Epithelial cell of esophagus (primary cell): ENCODE measurements around the gene ZSWIM5.
"Not testable (repeated sequence)": the region's sequence is repeated elsewhere in the genome, so short reads cannot be mapped to it uniquely, and the experiment has no call there.

ENCODE experiments used
- DNase-seq: peaks from one replicate; pipeline ENCODE4 v3.0.0; 2010; ENCODE audit warnings: low read depth
- H3K4me3 ChIP-seq: 2 replicates; pipeline ENCODE4 v1.5.1; 2011; ENCODE audit warnings: mild to moderate bottlenecking, low read length, control low read depth
- TF ChIP-seq, protein P1 (sequence below): IDR thresholded peaks from 2 replicates; pipeline ENCODE4 v1.5.1; 2011; ENCODE audit warnings: low read depth, mild to moderate bottlenecking, low read length, control low read depth, inconsistent platforms; ENCODE audit not compliant: insufficient read depth; ENCODE audit errors: missing control alignments

Gene ZSWIM5

DNA sequence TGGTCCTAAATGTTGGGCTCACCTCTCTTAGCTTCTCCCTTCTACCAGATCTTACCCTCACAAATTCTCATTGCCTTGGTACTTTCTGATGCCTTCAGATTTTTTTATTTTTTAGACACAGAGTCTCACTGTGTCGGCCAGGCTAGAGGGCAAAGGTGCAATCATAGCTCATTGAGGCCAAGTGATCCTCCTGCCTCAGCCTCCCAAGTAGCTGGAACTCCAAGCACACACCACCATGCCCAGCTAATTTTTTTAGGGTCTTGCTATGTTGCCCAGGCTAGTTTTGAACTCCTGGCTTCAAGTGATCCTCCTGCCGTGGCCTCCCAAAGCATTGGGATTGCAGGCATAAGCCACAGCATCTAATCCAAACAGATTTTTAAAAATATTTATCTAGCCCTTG, 69.4 kb downstream of the ZSWIM5 start:
- no peak overlapping the region for H3K4me3 ChIP-seq
- TF ChIP-seq, protein P1, sequence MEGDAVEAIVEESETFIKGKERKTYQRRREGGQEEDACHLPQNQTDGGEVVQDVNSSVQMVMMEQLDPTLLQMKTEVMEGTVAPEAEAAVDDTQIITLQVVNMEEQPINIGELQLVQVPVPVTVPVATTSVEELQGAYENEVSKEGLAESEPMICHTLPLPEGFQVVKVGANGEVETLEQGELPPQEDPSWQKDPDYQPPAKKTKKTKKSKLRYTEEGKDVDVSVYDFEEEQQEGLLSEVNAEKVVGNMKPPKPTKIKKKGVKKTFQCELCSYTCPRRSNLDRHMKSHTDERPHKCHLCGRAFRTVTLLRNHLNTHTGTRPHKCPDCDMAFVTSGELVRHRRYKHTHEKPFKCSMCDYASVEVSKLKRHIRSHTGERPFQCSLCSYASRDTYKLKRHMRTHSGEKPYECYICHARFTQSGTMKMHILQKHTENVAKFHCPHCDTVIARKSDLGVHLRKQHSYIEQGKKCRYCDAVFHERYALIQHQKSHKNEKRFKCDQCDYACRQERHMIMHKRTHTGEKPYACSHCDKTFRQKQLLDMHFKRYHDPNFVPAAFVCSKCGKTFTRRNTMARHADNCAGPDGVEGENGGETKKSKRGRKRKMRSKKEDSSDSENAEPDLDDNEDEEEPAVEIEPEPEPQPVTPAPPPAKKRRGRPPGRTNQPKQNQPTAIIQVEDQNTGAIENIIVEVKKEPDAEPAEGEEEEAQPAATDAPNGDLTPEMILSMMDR: no peak
- no peak for DNase-seq

DNA sequence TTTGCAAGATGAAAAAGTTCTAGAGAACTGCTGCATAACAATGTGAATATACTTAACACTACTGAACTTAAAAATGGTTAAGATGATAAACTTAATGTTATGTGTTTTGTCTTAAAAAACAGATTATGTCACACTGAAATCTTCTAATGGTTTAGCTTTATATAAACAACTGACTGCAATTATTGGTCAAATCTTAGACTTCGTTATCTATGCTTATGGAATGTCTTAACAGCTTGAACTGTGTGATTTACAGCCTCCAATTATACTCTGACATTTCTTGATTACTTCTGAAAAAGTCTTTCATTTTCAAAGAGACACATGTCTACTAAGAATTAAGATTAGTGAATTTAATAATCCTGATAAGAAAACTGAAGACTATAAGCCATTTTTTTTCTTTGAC, 71.1 kb downstream of the ZSWIM5 start:
- TF ChIP-seq, protein P1: no peak
- no peak overlapping the region for H3K4me3 ChIP-seq
- DNase-seq: no peak

DNA sequence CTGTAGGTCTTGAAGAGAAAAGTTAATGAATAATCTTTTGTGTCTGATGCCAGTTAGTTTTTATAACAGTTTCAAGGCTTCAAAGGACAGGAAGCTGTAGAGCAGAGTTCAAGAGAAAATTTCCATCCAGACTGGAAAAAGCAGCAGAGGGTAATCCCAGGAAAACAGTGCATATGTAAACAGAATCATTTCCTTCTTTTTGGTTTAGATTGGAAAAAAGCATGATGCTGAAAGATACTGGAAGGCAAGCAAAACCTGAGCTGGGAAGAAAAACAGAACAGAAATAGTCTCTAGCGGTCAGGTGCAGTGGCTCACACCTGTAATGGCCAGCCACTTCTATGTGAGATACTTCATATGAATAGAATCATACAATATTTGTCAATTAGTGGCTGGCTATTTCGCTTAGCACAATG, 71.9 kb downstream of the ZSWIM5 start:
- no peak for DNase-seq
- TF ChIP-seq, protein P1: no peak
- no peak overlapping the region for H3K4me3 ChIP-seq

DNA sequence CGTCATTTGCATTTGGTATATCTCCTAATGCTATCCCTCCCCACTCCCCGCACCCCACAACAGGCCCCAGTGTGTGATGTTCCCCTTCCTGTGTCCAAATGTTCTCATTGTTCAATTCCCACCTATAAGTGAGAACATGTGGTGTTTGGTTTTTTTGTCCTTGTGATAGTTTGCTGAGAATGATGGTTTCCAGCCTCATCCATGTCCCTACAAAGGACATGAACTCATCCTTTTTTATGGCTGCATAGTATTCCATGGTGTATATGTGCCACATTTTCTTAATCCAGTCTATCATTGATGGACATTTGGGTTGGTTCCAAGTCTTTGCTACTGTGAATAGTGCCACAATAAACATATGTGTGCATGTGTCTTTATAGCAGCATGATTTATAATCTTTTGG, 73.7 kb downstream of the ZSWIM5 start:
- DNase-seq, H3K4me3 ChIP-seq: not testable (repeated sequence)

DNA sequence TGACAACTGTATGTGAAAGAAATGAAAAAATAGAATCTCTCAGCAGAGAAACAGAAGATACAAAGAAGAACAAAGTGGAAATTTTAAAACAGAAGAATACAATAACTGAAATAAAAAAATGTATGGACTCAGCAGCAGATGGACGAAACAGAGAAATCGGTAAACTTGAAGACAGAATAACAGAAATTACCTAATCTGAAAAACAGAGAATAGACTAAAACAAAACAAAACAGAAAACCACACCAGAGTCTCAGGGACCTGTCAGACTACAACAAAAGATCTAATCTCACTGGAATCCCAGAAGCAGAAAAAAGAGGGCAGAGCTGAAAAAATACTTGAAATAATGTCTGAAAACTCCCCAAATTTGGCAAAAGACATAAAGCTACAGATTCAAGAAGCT, 83.0 kb downstream of the ZSWIM5 start:
- TF ChIP-seq, protein P1: no peak
- no peak for DNase-seq
- no peak overlapping the region for H3K4me3 ChIP-seq

DNA sequence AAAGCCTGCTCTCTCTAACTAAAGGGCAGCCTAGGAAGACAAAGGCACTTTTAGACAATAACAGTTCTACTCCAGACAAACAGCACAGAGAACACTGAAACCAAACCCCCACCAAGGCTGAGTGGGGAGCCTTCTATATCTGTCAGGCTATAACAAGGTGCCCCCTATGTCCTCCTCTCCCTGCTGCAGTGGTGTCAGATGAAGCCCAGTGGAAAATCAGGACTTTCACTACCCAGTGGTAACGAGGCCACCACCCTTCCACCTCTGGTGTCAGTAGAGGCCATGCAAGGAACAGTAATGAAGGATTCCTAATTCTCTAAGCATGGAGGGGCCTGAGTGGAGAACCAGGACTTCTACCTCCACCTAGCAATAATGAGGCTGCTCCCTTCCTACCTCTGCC, 83.7 kb downstream of the ZSWIM5 start:
- DNase-seq: no peak
- TF ChIP-seq, protein P1: no peak

DNA sequence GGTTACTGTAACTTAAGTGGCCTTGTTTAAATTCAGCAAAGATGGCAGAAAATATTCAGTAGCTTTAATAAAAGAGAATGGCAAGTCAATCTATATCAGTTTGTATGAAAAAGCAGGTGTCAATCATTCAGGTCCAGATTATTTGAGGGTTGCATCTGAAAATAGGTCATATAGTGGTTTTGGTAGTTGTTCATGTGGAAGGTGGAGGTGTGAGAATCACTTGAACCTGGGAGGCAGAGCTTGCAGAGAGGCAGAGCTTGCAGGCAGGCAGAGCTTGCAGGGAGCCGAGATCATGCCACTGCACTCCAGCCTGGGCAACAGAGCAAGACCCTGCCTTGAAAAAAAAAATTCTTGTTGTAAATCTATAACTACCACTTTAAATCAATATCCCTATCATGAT, 88.6 kb downstream of the ZSWIM5 start:
- no peak overlapping the region for H3K4me3 ChIP-seq
- TF ChIP-seq, protein P1: no peak
- no peak for DNase-seq

More for the DNA sequence above, 83.7 kb downstream of the ZSWIM5 start:
- H3K4me3 ChIP-seq: no peak overlapping the region

DNA sequence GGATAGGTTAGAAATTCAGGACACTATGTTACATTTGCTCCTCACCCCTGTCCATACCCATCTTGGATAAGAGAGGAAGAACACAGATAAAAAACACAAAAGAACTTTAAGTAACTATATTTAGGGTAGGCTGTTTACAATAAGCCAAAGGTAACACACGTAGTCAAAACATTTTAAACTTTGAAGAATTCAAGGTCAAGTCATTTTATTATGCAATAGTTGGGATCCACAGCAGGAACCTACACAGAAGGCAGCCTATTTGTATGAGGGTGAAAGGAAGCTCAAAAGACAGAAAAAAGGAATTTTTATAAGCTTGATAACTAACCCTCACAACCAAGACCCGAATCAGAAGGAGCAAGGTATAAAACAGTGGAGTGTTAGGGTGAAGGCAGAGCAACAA, 89.6 kb downstream of the ZSWIM5 start:
- DNase-seq: no peak
- TF ChIP-seq, protein P1: no peak
- H3K4me3 ChIP-seq: no peak overlapping the region
